Loucy (cell line): ENCODE measurements around the gene AURKAIP1.

Source experiments
- EZH2phosphoT487 ChIP-seq: fragments of 200-600 bp; IDR thresholded peaks from 2 replicates; pipeline ENCODE4 v1.6.1; 2018; ENCODE audit warnings: antibody characterized with exemption, mild to moderate bottlenecking, moderate library complexity, borderline replicate concordance
- TF ChIP-seq, protein P1 (sequence below): fragments of 200-600 bp; sonication (generic); conservative IDR thresholded peaks from 2 replicates; pipeline ENCODE4 v1.5.1; 2014; ENCODE audit warnings: mild to moderate bottlenecking, antibody characterized with exemption, low read length

DNA sequence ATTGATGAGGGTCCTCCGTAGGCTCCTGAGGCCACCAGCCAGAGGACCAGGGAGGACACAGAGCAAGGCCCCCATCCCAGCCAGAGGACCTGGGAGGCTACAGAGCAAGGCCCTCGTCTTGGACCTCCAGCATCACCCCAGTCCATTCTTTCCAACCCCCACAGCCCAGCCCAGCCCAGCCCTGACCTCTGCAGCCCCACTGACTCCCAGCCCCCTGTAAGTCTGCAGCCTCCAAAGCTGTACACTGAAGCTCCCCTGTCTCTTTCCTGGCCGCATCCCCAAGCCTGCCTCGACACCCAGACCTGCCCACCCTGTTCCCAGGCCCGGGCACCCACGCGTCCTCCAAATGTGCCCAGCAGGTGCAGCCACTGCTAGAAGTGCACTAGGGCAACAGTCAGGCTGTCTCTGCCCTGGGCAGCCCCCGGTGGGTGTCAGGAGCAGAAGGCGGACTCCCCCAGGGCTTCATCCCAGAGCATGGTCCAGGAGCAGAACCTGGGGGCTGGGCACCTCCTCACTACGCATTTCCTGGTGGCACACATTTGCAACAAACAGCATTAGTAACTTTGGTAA lies 27.9 kb downstream of the AURKAIP1 start:
- TF ChIP-seq, protein P1, sequence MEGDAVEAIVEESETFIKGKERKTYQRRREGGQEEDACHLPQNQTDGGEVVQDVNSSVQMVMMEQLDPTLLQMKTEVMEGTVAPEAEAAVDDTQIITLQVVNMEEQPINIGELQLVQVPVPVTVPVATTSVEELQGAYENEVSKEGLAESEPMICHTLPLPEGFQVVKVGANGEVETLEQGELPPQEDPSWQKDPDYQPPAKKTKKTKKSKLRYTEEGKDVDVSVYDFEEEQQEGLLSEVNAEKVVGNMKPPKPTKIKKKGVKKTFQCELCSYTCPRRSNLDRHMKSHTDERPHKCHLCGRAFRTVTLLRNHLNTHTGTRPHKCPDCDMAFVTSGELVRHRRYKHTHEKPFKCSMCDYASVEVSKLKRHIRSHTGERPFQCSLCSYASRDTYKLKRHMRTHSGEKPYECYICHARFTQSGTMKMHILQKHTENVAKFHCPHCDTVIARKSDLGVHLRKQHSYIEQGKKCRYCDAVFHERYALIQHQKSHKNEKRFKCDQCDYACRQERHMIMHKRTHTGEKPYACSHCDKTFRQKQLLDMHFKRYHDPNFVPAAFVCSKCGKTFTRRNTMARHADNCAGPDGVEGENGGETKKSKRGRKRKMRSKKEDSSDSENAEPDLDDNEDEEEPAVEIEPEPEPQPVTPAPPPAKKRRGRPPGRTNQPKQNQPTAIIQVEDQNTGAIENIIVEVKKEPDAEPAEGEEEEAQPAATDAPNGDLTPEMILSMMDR: no peak
- TF ChIP-seq EZH2phosphoT487: no peak
